GM12874 (cell line): ENCODE measurements around the gene HOMER3.

Experiments
- CTCF ChIP-seq: IDR thresholded peaks from 2 replicates; pipeline ENCODE4 v1.5.1; 2011; ENCODE audit warnings: low read depth, mild to moderate bottlenecking, control low read depth, low read length, moderate library complexity; ENCODE audit not compliant: insufficient read depth

Gene HOMER3

GRCh38 chr19:18931316-18932162 lies 9.5 kb downstream of the HOMER3 start:
- TF ChIP-seq CTCF: no peak

- TF ChIP-seq CTCF: no peak
Measured at GRCh38 chr19:18929311-18929710, 11.7 kb downstream of the HOMER3 start.

GRCh38 chr19:18928018-18928805 lies 12.8 kb downstream of the HOMER3 start:
- TF ChIP-seq CTCF: no peak

GRCh38 chr19:18924684-18925213 lies 16.3 kb downstream of the HOMER3 start:
- TF ChIP-seq CTCF: no peak

- TF ChIP-seq CTCF: no peak
Measured at GRCh38 chr19:18922228-18922985, 18.6 kb downstream of the HOMER3 start.

GRCh38 chr19:18921593-18921992 lies 19.4 kb downstream of the HOMER3 start:
- TF ChIP-seq CTCF: no peak

GRCh38 chr19:18920400-18920799 lies 20.6 kb downstream of the HOMER3 start:
- TF ChIP-seq CTCF: no peak
